Measurements from ENCODE around the gene CXADR. TPM values are rescaled to one million over a fixed set of nuclear protein-coding genes. Genes with fewer than 3 reads are reported as not detected.

CXADR gene
- total RNA-seq, 4 donors from 2014 or later, result 4.6 to 136 (median 87.7) TPM

DNA sequence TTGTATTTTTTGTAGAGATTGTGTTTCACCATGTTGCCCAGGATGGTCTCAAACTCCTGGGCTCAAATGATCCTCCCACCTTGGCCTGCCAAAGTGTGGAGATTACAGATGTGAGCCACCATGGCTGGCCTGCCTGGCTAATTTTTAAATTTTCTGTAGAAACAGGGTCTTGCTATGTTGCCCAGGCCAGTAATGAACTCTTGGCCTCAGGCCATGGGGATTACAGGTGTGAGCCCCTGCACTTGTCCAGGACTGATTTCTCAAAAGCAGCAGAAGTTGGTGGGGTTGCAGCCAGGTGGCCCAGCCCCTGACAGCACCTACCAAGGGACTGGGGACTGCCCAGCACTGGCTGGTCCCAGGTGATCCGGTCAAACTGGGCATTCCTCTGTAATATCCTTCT, 44.1 kb upstream of the CXADR start:
- DNase-seq, result no peak
- Histone ChIP-seq H3K4me3 (no peak overlapping the region), H3K27ac (no peak overlapping the region), H3K9me3 (no peaks in the 10 kb centered on the region), H3K4me1 (peaks cover 3 to 48% (median 19%) of the 10 kb centered on the region in 4 donors), H3K36me3 (no peaks in the 10 kb centered on the region), H3K27me3 (no peaks in the 10 kb centered on the region)
- in situ Hi-C loops (cut with MboI; ENCODE audit: low pct_ligation_motif_present in 1 of 4, low pct_unique_long_range_greater_than_20kb in 1 of 4, low sequenced_read_pairs in 3 of 4) (no loop called here), intact Hi-C loops (cut with DNase I; ENCODE audit: low total_unique reads) (no loop called here)
- WGBS, 2 donors (ENCODE audit: low coverage in 1 of 2), result 85% methylated on average over 1 of the region's 1 CpG; no CpG with 5 or more reads in 1 of the 2 donors
- TF ChIP-seq POLR2A (IDR thresholded peaks at IDR 0.05) (no peak), EP300 (IDR thresholded peaks at IDR 0.05; ENCODE audit: low read depth) (no peak), POLR2AphosphoS5 (IDR thresholded peaks at IDR 0.05) (no peak)
- TF ChIP-seq, protein P1, sequence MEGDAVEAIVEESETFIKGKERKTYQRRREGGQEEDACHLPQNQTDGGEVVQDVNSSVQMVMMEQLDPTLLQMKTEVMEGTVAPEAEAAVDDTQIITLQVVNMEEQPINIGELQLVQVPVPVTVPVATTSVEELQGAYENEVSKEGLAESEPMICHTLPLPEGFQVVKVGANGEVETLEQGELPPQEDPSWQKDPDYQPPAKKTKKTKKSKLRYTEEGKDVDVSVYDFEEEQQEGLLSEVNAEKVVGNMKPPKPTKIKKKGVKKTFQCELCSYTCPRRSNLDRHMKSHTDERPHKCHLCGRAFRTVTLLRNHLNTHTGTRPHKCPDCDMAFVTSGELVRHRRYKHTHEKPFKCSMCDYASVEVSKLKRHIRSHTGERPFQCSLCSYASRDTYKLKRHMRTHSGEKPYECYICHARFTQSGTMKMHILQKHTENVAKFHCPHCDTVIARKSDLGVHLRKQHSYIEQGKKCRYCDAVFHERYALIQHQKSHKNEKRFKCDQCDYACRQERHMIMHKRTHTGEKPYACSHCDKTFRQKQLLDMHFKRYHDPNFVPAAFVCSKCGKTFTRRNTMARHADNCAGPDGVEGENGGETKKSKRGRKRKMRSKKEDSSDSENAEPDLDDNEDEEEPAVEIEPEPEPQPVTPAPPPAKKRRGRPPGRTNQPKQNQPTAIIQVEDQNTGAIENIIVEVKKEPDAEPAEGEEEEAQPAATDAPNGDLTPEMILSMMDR (IDR thresholded peaks at IDR 0.05), result no peak

DNA sequence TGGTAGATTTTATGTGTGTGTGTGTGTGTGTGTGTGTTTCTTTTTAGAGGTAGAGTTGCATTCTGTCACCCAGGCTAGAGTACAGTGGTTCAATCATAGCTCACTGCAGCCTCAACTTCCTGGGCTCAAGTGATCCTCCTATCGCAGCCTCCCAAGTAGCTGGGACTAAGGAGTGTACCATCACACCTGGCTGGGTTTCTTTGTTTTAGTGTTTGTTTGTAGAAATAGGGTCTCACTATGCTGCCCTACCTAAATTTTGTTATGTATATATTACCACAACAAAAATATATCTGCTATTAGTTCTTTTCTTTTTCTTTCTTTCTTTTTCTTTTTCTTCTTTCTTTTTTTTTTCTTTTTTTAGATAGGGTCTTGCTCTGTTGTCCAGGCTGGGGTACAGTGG, 43.1 kb upstream of the CXADR start:
- no peak overlapping the region for H3K4me3 ChIP-seq
- H3K27ac ChIP-seq, result no peak overlapping the region
- WGBS, 2 donors (ENCODE audit: low coverage in 1 of 2), result 91 to 100% methylated on average over 1 of the region's 1 CpG
- TF ChIP-seq POLR2AphosphoS5 (IDR thresholded peaks at IDR 0.05), result no peak
- no peak for TF ChIP-seq EP300 (IDR thresholded peaks at IDR 0.05; ENCODE audit: low read depth)
- TF ChIP-seq, protein P1 (IDR thresholded peaks at IDR 0.05), result no peak
- no peak for TF ChIP-seq POLR2A (IDR thresholded peaks at IDR 0.05)
- peaks cover 3 to 45% (median 17%) of the 10 kb centered on the region in 4 donors for H3K4me1 ChIP-seq
- H3K9me3 ChIP-seq, result no peaks in the 10 kb centered on the region
- H3K27me3 ChIP-seq, result no peaks in the 10 kb centered on the region
- intact Hi-C loops (cut with DNase I; ENCODE audit: low total_unique reads) (no loop called here), in situ Hi-C loops (cut with MboI; ENCODE audit: low pct_ligation_motif_present in 1 of 4, low pct_unique_long_range_greater_than_20kb in 1 of 4, low sequenced_read_pairs in 3 of 4) (no loop called here)
- DNase-seq, result no peak
- no peaks in the 10 kb centered on the region for H3K36me3 ChIP-seq

DNA sequence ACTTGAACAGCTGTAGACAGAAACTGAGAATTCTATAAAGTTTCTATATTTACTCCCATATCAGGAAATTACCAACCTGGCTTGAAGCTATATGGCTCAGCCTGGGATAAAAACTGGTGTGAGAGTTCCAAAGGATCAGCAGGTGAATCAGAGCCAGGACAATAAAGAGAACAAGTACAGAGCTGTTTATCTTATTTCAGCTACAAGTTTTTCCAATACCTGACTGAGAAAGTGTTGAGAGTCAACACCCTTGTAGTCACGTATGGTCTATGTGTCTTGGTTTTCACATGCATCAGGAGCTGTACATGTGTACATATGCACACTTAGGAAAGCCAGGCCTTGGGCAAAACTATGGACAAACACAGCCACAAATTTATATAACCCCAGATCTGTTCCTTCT, 40.7 kb upstream of the CXADR start:
- Histone ChIP-seq H3K4me3 (no peak overlapping the region), H3K9me3 (no peaks in the 10 kb centered on the region), H3K27me3 (no peaks in the 10 kb centered on the region), H3K27ac (peak overlapping the region; percentile 75 to 83 (median 79)), H3K4me1 (peaks cover 3 to 33% (median 15%) of the 10 kb centered on the region in 4 donors), H3K36me3 (no peaks in the 10 kb centered on the region)
- peak in 1 of 3 donors; percentile 12 for TF ChIP-seq POLR2AphosphoS5 (IDR thresholded peaks at IDR 0.05)
- TF ChIP-seq, protein P1 (IDR thresholded peaks at IDR 0.05), result no peak
- WGBS, 2 donors (ENCODE audit: low coverage in 1 of 2), result 54 to 71% methylated on average over 1 of the region's 1 CpG
- intact Hi-C loops (cut with DNase I; ENCODE audit: low total_unique reads) (no loop called here), in situ Hi-C loops (cut with MboI; ENCODE audit: low pct_ligation_motif_present in 1 of 4, low pct_unique_long_range_greater_than_20kb in 1 of 4, low sequenced_read_pairs in 3 of 4) (no loop called here)
- no peak for DNase-seq

DNA sequence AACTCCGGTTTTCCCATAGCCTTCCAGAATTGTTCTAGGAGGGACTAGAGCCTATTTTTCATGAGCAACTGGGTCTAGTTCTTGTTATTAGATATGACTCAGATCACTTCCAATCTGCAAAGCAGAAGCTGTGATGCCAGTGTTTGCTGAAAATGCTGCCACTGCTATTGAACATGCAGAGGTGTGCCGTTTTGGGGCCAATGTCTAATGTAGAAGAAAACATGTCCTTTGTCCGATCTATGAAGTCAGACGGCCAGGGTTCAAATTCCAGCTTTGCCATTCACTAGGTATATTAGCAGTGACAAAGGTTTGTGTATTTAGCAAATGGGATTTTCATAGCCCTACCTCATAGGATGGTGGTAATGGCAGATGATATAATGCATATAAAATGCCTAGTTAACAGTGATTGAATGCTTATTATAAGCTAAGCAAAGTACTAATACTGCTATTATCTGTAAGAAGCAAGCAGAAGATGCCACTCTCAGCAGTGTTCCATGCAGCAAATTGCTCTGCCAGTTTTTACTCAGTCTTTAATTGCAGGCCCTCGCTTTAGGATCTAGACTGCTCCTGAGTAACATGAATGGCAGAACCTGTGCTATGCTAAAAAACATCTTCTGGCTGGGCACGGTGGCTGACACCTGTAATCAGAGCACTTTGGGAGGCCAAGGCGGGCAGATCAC, 40.1 kb upstream of the CXADR start:
- H3K4me3 ChIP-seq, result no peak overlapping the region
- TF ChIP-seq, protein P1 (IDR thresholded peaks at IDR 0.05), result no peak
- peak in 1 of 3 donors; percentile 53 for TF ChIP-seq POLR2AphosphoS5 (IDR thresholded peaks at IDR 0.05)
- peaks cover 3 to 28% (median 15%) of the 10 kb centered on the region in 4 donors for H3K4me1 ChIP-seq
- H3K27ac ChIP-seq, result peak overlapping the region; percentile 75 to 83 (median 79)
- no peaks in the 10 kb centered on the region for H3K9me3 ChIP-seq
- peak; percentile 75 for DNase-seq
- WGBS, 2 donors (ENCODE audit: low coverage in 1 of 2), result 59% methylated on average over 7 of the region's 7 CpGs; no CpG with 5 or more reads in 1 of the 2 donors
- intact Hi-C loops (cut with DNase I; ENCODE audit: low total_unique reads) (no loop called here), in situ Hi-C loops (cut with MboI; ENCODE audit: low pct_ligation_motif_present in 1 of 4, low pct_unique_long_range_greater_than_20kb in 1 of 4, low sequenced_read_pairs in 3 of 4) (no loop called here)
- H3K36me3 ChIP-seq, result no peaks in the 10 kb centered on the region
- no peaks in the 10 kb centered on the region for H3K27me3 ChIP-seq
